WTC11 (cell line): ENCODE results near the gene AQP10.
"Not testable (repeated sequence)": the region's sequence is repeated elsewhere in the genome, so short reads cannot be mapped to it uniquely, and the experiment has no call there.

Experiments
- CREB1 ChIP-seq: sonication (generic); formaldehyde crosslinking; IDR thresholded peaks from 2 replicates; pipeline ENCODE4 v1.8.0; 2023; ENCODE audit warnings: mild to moderate bottlenecking, missing genetic modification reagents
- CTCF ChIP-seq: fragments of 200-600 bp; IDR thresholded peaks from 2 replicates; pipeline ENCODE4 v1.8.0; 2022; ENCODE audit warnings: antibody characterized with exemption
- FOXP4 ChIP-seq: sonication (generic); formaldehyde crosslinking; IDR thresholded peaks from 2 replicates; pipeline ENCODE4 v1.8.0; 2022; ENCODE audit warnings: mild to moderate bottlenecking, missing genetic modification reagents
- PRDM15 ChIP-seq: sonication (generic); formaldehyde crosslinking; IDR thresholded peaks from 2 replicates; pipeline ENCODE4 v1.8.0; 2022; ENCODE audit warnings: missing genetic modification reagents
- TEAD4 ChIP-seq: sonication (generic); formaldehyde crosslinking; IDR thresholded peaks from 2 replicates; pipeline ENCODE4 v1.8.0; 2022; ENCODE audit warnings: mild to moderate bottlenecking, missing genetic modification reagents
- USF2 ChIP-seq: sonication (generic); formaldehyde crosslinking; IDR thresholded peaks from 2 replicates; pipeline ENCODE4 v1.8.1; 2023; ENCODE audit warnings: mild to moderate bottlenecking, missing genetic modification reagents, moderate library complexity
- TF ChIP-seq, protein P1 (sequence below): sonication (generic); formaldehyde crosslinking; IDR thresholded peaks from 2 replicates; pipeline ENCODE4 v1.8.0; 2023; ENCODE audit warnings: mild to moderate bottlenecking, missing genetic modification reagents
- TF ChIP-seq, protein P2 (sequence below): sonication (generic); formaldehyde crosslinking; conservative IDR thresholded peaks from 2 replicates; pipeline ENCODE4 v1.8.1; 2023; ENCODE audit warnings: mild to moderate bottlenecking, low read depth, missing genetic modification reagents, moderate library complexity
- TF ChIP-seq, protein P3 (sequence below): sonication (generic); formaldehyde crosslinking; conservative IDR thresholded peaks from 2 replicates; pipeline ENCODE4 v1.8.1; 2022; ENCODE audit warnings: mild to moderate bottlenecking, missing genetic modification reagents

DNA sequence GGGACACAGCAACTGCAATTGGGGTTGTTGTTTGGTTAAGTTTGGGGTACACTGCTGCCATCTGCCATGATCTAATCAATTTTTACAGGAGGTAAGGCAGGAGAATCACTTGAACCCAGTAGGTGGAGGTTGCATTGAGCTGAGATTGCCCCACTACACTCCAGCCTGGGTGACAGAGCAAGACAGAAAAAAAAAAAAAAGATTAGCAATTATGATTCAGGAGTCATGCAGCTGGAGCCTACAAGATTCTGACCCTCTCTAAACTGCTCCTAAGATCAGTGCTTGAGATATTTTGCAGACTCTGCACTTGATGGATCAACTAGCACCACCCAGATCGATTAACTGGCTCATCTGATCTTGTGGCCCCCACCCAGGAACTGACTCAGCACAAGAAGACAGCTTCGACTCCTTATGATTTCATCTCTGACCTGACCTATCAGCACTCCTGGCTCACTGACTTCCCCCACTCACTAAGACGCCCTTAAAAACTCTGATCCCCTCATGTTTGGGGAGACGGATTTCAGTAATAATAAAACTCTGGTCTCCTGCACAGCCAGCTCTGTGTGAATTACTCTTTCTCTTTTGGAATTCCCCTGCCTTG, 13.1 kb upstream of the AQP10 start:
- not testable (repeated sequence) for TF ChIP-seq CTCF; USF2 (CRISPR knock-in tag); TEAD4 (CRISPR knock-in tag); CREB1 (CRISPR knock-in tag); PRDM15; FOXP4 (CRISPR knock-in tag)
- TF ChIP-seq, protein P1, sequence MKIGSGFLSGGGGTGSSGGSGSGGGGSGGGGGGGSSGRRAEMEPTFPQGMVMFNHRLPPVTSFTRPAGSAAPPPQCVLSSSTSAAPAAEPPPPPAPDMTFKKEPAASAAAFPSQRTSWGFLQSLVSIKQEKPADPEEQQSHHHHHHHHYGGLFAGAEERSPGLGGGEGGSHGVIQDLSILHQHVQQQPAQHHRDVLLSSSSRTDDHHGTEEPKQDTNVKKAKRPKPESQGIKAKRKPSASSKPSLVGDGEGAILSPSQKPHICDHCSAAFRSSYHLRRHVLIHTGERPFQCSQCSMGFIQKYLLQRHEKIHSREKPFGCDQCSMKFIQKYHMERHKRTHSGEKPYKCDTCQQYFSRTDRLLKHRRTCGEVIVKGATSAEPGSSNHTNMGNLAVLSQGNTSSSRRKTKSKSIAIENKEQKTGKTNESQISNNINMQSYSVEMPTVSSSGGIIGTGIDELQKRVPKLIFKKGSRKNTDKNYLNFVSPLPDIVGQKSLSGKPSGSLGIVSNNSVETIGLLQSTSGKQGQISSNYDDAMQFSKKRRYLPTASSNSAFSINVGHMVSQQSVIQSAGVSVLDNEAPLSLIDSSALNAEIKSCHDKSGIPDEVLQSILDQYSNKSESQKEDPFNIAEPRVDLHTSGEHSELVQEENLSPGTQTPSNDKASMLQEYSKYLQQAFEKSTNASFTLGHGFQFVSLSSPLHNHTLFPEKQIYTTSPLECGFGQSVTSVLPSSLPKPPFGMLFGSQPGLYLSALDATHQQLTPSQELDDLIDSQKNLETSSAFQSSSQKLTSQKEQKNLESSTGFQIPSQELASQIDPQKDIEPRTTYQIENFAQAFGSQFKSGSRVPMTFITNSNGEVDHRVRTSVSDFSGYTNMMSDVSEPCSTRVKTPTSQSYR (CRISPR knock-in tag): not testable (repeated sequence)
- TF ChIP-seq, protein P2, sequence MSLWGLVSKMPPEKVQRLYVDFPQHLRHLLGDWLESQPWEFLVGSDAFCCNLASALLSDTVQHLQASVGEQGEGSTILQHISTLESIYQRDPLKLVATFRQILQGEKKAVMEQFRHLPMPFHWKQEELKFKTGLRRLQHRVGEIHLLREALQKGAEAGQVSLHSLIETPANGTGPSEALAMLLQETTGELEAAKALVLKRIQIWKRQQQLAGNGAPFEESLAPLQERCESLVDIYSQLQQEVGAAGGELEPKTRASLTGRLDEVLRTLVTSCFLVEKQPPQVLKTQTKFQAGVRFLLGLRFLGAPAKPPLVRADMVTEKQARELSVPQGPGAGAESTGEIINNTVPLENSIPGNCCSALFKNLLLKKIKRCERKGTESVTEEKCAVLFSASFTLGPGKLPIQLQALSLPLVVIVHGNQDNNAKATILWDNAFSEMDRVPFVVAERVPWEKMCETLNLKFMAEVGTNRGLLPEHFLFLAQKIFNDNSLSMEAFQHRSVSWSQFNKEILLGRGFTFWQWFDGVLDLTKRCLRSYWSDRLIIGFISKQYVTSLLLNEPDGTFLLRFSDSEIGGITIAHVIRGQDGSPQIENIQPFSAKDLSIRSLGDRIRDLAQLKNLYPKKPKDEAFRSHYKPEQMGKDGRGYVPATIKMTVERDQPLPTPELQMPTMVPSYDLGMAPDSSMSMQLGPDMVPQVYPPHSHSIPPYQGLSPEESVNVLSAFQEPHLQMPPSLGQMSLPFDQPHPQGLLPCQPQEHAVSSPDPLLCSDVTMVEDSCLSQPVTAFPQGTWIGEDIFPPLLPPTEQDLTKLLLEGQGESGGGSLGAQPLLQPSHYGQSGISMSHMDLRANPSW (CRISPR knock-in tag): not testable (repeated sequence)
- TF ChIP-seq, protein P3, sequence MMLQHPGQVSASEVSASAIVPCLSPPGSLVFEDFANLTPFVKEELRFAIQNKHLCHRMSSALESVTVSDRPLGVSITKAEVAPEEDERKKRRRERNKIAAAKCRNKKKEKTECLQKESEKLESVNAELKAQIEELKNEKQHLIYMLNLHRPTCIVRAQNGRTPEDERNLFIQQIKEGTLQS: not testable (repeated sequence)
